GM19455 (cell line): ENCODE data around the gene PCSK9.

Experiments
- ATAC-seq: cut with Tn5 transposase; IDR thresholded peaks from one replicate; pipeline ENCODE4 v1.9.1; 2021; ENCODE audit not compliant: unreplicated experiment

Gene PCSK9

GRCh38 chr1:55043011-55043410, 3.7 kb downstream of the PCSK9 start:
- ATAC-seq: no peak

- ATAC-seq: no peak
Observed at GRCh38 chr1:55043726-55044125, 4.4 kb downstream of the PCSK9 start.

- ATAC-seq: no peak
Observed at GRCh38 chr1:55044617-55045397, 5.5 kb downstream of the PCSK9 start.

GRCh38 chr1:55045430-55045829, 6.1 kb downstream of the PCSK9 start:
- ATAC-seq: no peak

- no peak for ATAC-seq
Observed at GRCh38 chr1:55046871-55047270, 7.5 kb downstream of the PCSK9 start.

- ATAC-seq: no peak
Observed at GRCh38 chr1:55047611-55048010, 8.3 kb downstream of the PCSK9 start.

GRCh38 chr1:55048453-55049270, 9.3 kb downstream of the PCSK9 start:
- no peak for ATAC-seq

GRCh38 chr1:55049271-55049913, 10.0 kb downstream of the PCSK9 start:
- no peak for ATAC-seq

- ATAC-seq: no peak
Observed at GRCh38 chr1:55049914-55050278, 10.5 kb downstream of the PCSK9 start.

GRCh38 chr1:55050283-55050682, 10.9 kb downstream of the PCSK9 start:
- ATAC-seq: no peak

GRCh38 chr1:55051169-55051568, 11.8 kb downstream of the PCSK9 start:
- no peak for ATAC-seq

- no peak for ATAC-seq
Observed at GRCh38 chr1:55051621-55052020, 12.3 kb downstream of the PCSK9 start.

GRCh38 chr1:55052221-55053142, 13.1 kb downstream of the PCSK9 start:
- no peak for ATAC-seq

- ATAC-seq: no peak
Observed at GRCh38 chr1:55053265-55053954, 14.1 kb downstream of the PCSK9 start.

GRCh38 chr1:55054396-55054795, 15.0 kb downstream of the PCSK9 start:
- no peak for ATAC-seq

GRCh38 chr1:55055084-55055882, 15.9 kb downstream of the PCSK9 start:
- ATAC-seq: no peak

- no peak for ATAC-seq
Observed at GRCh38 chr1:55055951-55056631, 16.7 kb downstream of the PCSK9 start.

- ATAC-seq: no peak
Observed at GRCh38 chr1:55056632-55056992, 17.3 kb downstream of the PCSK9 start.
